ENCODE measurements around the gene MYO1D. TPM values are rescaled to one million over a fixed set of nuclear protein-coding genes. Genes with fewer than 3 reads are reported as not detected.

MYO1D gene
- total and polyA plus RNA-seq, 2 experiments from 2014 or later: 34.3 to 43.7 TPM

- no peaks in the 10 kb centered on the region for H3K9me3 ChIP-seq (ENCODE audit: low read depth)
- H3K27me3 ChIP-seq: no peaks in the 10 kb centered on the region
- H3K4me3 ChIP-seq: no peak overlapping the region
- no peak for DNase-seq (ENCODE audit: low read depth in 1 of 2, low spot score in 1 of 2)
- no peak for TF ChIP-seq CTCF (IDR thresholded peaks at IDR 0.05; ENCODE audit: low read depth, low read length)
- H3K27ac ChIP-seq: no peak overlapping the region
- H3K36me3 ChIP-seq: no peaks in the 10 kb centered on the region
- peaks cover 37% of the 10 kb centered on the region for H3K4me1 ChIP-seq (ENCODE audit: low read depth)
These were observed 352.9 kb downstream of the MYO1D start for GRCh38 chr17:32523827-32524552.

DNA sequence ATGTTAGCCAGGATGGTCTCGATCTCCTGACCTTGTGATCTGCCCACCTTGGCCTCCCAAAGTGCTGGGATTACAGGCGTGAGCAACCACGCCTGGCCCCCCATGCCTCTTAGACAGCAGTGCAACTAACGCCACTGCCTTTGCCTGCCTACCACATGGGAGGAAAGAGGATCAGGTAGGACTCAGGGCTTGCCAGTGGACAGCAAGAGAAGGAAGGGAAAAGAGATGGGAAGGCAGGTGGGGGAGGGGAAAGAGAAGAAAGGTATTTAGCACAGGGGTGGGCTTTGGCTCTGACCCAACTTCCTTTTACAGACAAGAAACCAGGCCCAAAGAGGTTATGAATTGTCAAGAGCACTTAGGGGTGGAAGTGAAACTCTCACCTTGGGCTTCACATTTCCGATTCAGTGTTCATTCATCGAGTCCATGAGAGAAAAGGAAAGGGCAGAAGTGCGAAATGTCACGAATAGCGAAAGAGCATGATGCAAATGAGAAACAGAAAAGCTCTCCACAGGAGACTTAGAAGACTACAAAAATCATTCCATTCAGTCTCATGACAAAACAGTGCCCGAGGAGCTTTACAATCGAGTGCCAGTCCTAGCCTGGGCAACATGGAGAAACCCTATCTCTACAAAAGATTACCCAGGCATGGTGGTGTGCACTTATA lies 353.8 kb downstream of the MYO1D start:
- H3K27me3 ChIP-seq: no peaks in the 10 kb centered on the region

GRCh38 chr17:32520737-32521404 lies 356.1 kb downstream of the MYO1D start:
- H3K27ac ChIP-seq: no peak overlapping the region
- TF ChIP-seq CTCF (IDR thresholded peaks at IDR 0.05; ENCODE audit: low read depth, low read length): no peak
- no peaks in the 10 kb centered on the region for H3K9me3 ChIP-seq (ENCODE audit: low read depth)
- no peak overlapping the region for H3K4me3 ChIP-seq
- peaks cover 50% of the 10 kb centered on the region for H3K4me1 ChIP-seq (ENCODE audit: low read depth)
- no peak for DNase-seq (ENCODE audit: low read depth in 1 of 2, low spot score in 1 of 2)
- no peaks in the 10 kb centered on the region for H3K27me3 ChIP-seq
- H3K36me3 ChIP-seq: no peaks in the 10 kb centered on the region

More for the DNA sequence above, 353.8 kb downstream of the MYO1D start:
- Histone ChIP-seq H3K4me3 (no peak overlapping the region), H3K9me3 (ENCODE audit: low read depth) (no peaks in the 10 kb centered on the region), H3K4me1 (ENCODE audit: low read depth) (peaks cover 41% of the 10 kb centered on the region), H3K27ac (no peak overlapping the region), H3K36me3 (no peaks in the 10 kb centered on the region)
- no peak for TF ChIP-seq CTCF (IDR thresholded peaks at IDR 0.05; ENCODE audit: low read depth, low read length)
- DNase-seq (ENCODE audit: low read depth in 1 of 2, low spot score in 1 of 2): no peak

- H3K9me3 ChIP-seq (ENCODE audit: low read depth): no peaks in the 10 kb centered on the region
- peaks cover 50% of the 10 kb centered on the region for H3K4me1 ChIP-seq (ENCODE audit: low read depth)
- H3K36me3 ChIP-seq: no peaks in the 10 kb centered on the region
- H3K27ac ChIP-seq: no peak overlapping the region
- DNase-seq (ENCODE audit: low read depth in 1 of 2, low spot score in 1 of 2): peak in 1 of 2 donors; percentile 16
- H3K4me3 ChIP-seq: peak overlapping the region; percentile 40
- no peak for TF ChIP-seq CTCF (IDR thresholded peaks at IDR 0.05; ENCODE audit: low read depth, low read length)
- H3K27me3 ChIP-seq: no peaks in the 10 kb centered on the region
These were observed 356.7 kb downstream of the MYO1D start for GRCh38 chr17:32520104-32520701.

DNA sequence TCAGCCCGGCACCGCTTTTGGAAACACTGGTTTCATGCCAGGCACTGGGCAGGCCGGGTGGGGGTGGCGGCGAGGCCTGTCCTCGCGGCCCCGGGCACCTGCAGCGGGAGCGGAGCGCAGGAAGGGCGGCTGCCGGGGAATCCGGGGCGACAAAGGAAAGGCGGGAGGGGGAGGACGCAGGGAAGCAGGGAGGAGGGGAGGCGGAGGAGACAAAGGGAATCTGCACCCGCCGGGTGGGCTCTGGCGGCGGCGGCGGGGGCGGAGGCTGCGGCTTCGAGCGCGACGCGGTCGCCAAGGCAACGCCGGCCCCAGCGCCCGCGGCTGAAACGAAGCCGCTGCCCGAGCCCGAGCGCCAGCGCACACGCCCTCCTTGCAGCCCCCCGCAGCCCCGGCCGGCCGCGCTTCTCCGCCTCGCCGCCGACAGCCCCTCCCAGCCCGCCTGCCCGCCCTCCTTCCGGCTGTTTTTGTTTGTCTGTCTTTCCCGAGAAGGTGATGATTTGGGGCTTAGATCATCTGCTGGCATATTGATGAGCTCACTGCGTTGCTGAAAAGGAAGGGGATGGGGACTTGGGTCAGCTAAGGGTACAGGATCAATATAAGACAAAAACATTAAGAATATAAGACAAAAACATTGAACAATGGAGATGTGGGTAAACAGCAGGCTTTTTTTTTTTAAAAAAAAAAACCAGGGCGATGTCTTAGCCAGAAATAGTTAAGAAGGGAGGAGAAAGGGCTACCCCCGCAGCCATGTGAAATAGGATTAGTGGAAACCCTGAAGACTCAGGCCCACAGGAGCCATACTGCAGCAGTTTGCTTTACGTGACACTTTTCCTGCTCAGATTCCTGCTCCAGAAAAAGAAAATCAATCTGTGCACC lies 357.5 kb downstream of the MYO1D start:
- Histone ChIP-seq H3K4me3 (peak overlapping the region; percentile 40), H3K27me3 (no peaks in the 10 kb centered on the region), H3K27ac (no peak overlapping the region), H3K9me3 (ENCODE audit: low read depth) (no peaks in the 10 kb centered on the region), H3K4me1 (ENCODE audit: low read depth) (peaks cover 45% of the 10 kb centered on the region), H3K36me3 (no peaks in the 10 kb centered on the region)
- peak; percentile 30 to 80 for DNase-seq (ENCODE audit: low read depth in 1 of 2, low spot score in 1 of 2)
- no peak for TF ChIP-seq CTCF (IDR thresholded peaks at IDR 0.05; ENCODE audit: low read depth, low read length)
